ENCODE measurements around the gene AFF1. TPM values are rescaled to one million over a fixed set of nuclear protein-coding genes. Genes with fewer than 3 reads are reported as not detected.

Gene AFF1
- total RNA-seq, 1 experiment from 2014 or later: 61.9 TPM

GRCh38 chr4:86947501-86948120, 12.8 kb downstream of the AFF1 start:
- Mint-ChIP-seq H3K27me3 (ENCODE audit: insufficient read depth, unreplicated experiment) (no peaks in the 10 kb centered on the region), H3K9me3 (ENCODE audit: unreplicated experiment) (no peaks in the 10 kb centered on the region), H3K27ac (ENCODE audit: low read depth, unreplicated experiment) (no peak overlapping the region), H3K4me3 (ENCODE audit: unreplicated experiment) (no peak overlapping the region), H3K36me3 (ENCODE audit: insufficient read depth, unreplicated experiment) (peaks cover 31% of the 10 kb centered on the region), H3K4me1 (ENCODE audit: insufficient read depth, unreplicated experiment) (peaks cover 23% of the 10 kb centered on the region)
- ChIA-PET CTCF (no interaction called here), POLR2A (no interaction called here)
- DNase-seq (ENCODE audit: unreplicated experiment): no peak
- TF ChIP-seq CTCF (IDR thresholded peaks at IDR 0.05; ENCODE audit: unreplicated experiment): no peak
- BruUV-seq (replicated peaks): no TSS peak
- intact Hi-C loops (cut with micrococcal nuclease): no loop called here

DNA sequence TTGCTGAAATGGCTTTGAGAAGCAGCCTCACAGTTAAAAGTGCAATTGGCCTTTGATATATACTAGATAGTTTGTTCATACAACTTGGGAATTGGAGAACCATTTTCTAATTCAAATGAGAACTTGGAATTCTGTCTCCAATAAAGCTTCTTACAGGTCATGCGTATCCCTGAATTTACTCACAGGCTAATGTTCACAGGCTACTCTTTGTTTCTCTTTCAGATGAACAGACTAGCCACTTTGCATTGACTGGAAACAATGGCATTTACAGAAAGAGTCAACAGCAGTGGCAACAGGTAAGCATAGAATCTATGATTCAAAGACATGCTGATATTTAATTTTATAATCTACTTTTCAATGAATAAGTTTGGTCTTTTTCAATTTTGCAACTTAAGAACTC, 13.5 kb downstream of the AFF1 start:
- CTCF ChIA-PET: interaction anchor here (0.6 kb wide), 1 partner anchor 1496 kb away, joined by 3 read pairs; no protein-coding TSS in a partner anchor
- BruUV-seq (replicated peaks): no TSS peak
- H3K27ac Mint-ChIP-seq (ENCODE audit: low read depth, unreplicated experiment): no peak overlapping the region
- no peak for TF ChIP-seq CTCF (IDR thresholded peaks at IDR 0.05; ENCODE audit: unreplicated experiment)
- POLR2A ChIA-PET: no interaction called here
- H3K27me3 Mint-ChIP-seq (ENCODE audit: insufficient read depth, unreplicated experiment): no peaks in the 10 kb centered on the region
- no peaks in the 10 kb centered on the region for H3K9me3 Mint-ChIP-seq (ENCODE audit: unreplicated experiment)
- intact Hi-C loops (cut with micrococcal nuclease): no loop called here
- H3K4me1 Mint-ChIP-seq (ENCODE audit: insufficient read depth, unreplicated experiment): peaks cover 23% of the 10 kb centered on the region
- no peak overlapping the region for H3K4me3 Mint-ChIP-seq (ENCODE audit: unreplicated experiment)
- DNase-seq (ENCODE audit: unreplicated experiment): no peak
- H3K36me3 Mint-ChIP-seq (ENCODE audit: insufficient read depth, unreplicated experiment): peaks cover 31% of the 10 kb centered on the region

DNA sequence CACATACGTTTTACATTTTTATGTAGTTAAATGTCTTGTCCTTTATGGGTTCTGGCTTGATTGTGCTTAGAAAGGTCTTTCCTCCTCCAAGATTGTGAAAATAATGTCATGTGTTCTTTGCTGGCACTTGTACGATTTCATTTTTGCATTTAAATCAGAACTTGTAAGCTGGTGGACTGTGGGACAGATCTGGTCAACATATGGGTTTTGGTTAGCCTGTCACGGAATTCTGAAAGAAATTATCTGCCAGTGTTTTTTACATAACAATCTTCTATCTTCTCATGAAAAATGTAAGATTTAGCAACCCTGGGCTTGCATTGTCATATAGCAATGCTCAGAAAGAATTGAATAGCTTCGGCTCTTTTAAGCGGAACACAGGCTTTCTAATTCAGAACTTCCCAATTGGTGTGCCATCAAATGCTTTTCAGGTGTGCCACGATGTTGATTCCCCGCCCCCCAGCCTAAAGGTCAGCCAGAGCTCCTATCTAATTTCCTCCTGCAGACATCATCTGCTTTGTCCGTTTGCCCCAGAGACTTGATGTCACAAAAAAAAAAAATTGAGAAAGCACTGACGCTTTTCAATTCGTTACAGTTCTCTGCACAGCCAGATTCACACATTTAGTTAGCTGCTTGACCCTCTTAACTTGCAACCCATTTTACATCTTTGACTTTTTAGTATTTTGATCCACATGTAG, 16.2 kb downstream of the AFF1 start:
- Mint-ChIP-seq H3K27me3 (ENCODE audit: insufficient read depth, unreplicated experiment) (no peaks in the 10 kb centered on the region), H3K4me3 (ENCODE audit: unreplicated experiment) (no peak overlapping the region), H3K9me3 (ENCODE audit: unreplicated experiment) (no peaks in the 10 kb centered on the region), H3K4me1 (ENCODE audit: insufficient read depth, unreplicated experiment) (peaks cover 22% of the 10 kb centered on the region), H3K27ac (ENCODE audit: low read depth, unreplicated experiment) (no peak overlapping the region), H3K36me3 (ENCODE audit: insufficient read depth, unreplicated experiment) (peaks cover 23% of the 10 kb centered on the region)
- ChIA-PET CTCF (interaction anchor here (0.7 to 2.2 kb wide), 3 partner anchors 8 to 1163 kb away, joined by 3 to 7 read pairs (median 3); no protein-coding TSS in a partner anchor), POLR2A (interaction anchor here (0.7 to 1.2 kb wide), 2 partner anchors 23 to 146 kb away, joined by 3 read pairs; no protein-coding TSS in a partner anchor)
- no peak for TF ChIP-seq CTCF (IDR thresholded peaks at IDR 0.05; ENCODE audit: unreplicated experiment)
- no TSS peak for BruUV-seq (replicated peaks)
- no peak for DNase-seq (ENCODE audit: unreplicated experiment)
- intact Hi-C loops (cut with micrococcal nuclease): no loop called here

DNA sequence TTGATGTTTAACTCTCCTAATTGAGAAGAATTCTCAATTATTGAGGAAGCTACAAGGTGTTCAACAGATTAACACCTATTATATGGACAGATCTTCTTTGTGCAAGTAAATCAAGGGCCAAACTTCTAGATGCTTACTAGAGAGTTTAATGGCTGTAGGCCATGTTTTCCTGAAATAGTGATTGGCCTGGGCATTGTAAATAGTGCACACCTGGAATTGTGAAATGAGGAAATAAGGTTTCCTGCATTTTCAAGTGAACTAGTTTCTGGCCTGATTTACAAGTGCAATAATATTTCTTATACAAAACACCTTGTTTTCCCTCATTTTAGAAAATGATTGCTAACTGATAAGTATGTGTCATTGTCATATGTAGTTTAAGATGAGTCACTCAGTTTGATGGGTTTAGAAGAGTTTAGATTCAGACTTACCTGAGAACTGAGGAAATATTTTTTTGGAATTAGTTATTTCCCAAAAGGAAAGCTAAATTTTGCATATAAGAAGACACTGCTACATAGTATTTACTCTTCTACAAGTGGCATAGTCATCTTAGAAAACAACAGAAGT, 21.2 kb downstream of the AFF1 start:
- H3K4me3 Mint-ChIP-seq (ENCODE audit: unreplicated experiment): no peak overlapping the region
- H3K27ac Mint-ChIP-seq (ENCODE audit: low read depth, unreplicated experiment): no peak overlapping the region
- ChIA-PET POLR2A (interaction anchor here (1.1 to 1.6 kb wide), 5 partner anchors 13 to 33 kb away, joined by 3 to 7 read pairs (median 3); partner anchors contain the start of gene AFF1), CTCF (interaction anchor here (0.7 to 1.4 kb wide), 3 partner anchors 128 to 151 kb away, joined by 3 read pairs; no protein-coding TSS in a partner anchor)
- TF ChIP-seq CTCF (IDR thresholded peaks at IDR 0.05; ENCODE audit: unreplicated experiment): no peak
- peaks cover 31% of the 10 kb centered on the region for H3K36me3 Mint-ChIP-seq (ENCODE audit: insufficient read depth, unreplicated experiment)
- intact Hi-C loops (cut with micrococcal nuclease): no loop called here
- BruUV-seq (replicated peaks): no TSS peak
- peaks cover 6% of the 10 kb centered on the region for H3K4me1 Mint-ChIP-seq (ENCODE audit: insufficient read depth, unreplicated experiment)
- no peak for DNase-seq (ENCODE audit: unreplicated experiment)
- H3K27me3 Mint-ChIP-seq (ENCODE audit: insufficient read depth, unreplicated experiment): no peaks in the 10 kb centered on the region
- H3K9me3 Mint-ChIP-seq (ENCODE audit: unreplicated experiment): no peaks in the 10 kb centered on the region

Data from MCF 10A (cell line).